Naive thymus-derived CD4-positive, alpha-beta T cell (primary cell): Measurements from ENCODE around the gene PCSK7. TPM values are rescaled to one million over a fixed set of nuclear protein-coding genes. Genes with fewer than 3 reads are reported as not detected.
A peak's percentile ranks its signal among the peaks of the same experiment; 100 is the strongest.

Experiments used
- ATAC-seq: fragments of 150-1000 bp; cut with Tn5 transposase; 2 replicates; pipeline ENCODE4 v1.10.0; 2021; ENCODE audit warnings: mild to moderate bottlenecking, moderate library complexity
- CTCF ChIA-PET: fragments of 350-600 bp; sonication (Branson Sonifier 250); formaldehyde crosslinking; loops from one replicate; lab custom pipeline; 2021; ENCODE audit warnings: antibody characterized with exemption; lab: Charles Lee
- POLR2A ChIA-PET: fragments of 350-600 bp; sonication (Branson Sonifier 250); formaldehyde crosslinking; loops from one replicate; lab custom pipeline; 2021; ENCODE audit warnings: antibody characterized with exemption, inconsistent platforms; lab: Charles Lee
- DNase-seq, 9 donors: peaks; one replicate each; pipeline versions ENCODE4 v3.0.0 to v3.0.0-alpha.2; 2020 to 2022; ENCODE audit warnings: mixed read lengths in 1 of 9
- H3K27ac ChIP-seq: one replicate; pipeline ENCODE4 v1.7.0; 2013; ENCODE audit warnings: mild to moderate bottlenecking, low read depth, low read length, moderate library complexity
- H3K27me3 ChIP-seq, 2 donors: one replicate each; pipeline ENCODE4 v1.7.0; 2013; ENCODE audit warnings: low read length in 2 of 2, mild to moderate bottlenecking in 2 of 2, moderate library complexity in 2 of 2; ENCODE audit not compliant: control insufficient read depth in 2 of 2, insufficient read depth in 2 of 2
- H3K36me3 ChIP-seq, 3 experiments: 1 replicate in 2 of 3; 2 replicates in 1 of 3; pipeline ENCODE4 v1.7.0; 2013; ENCODE audit warnings: low read length in 3 of 3, mild to moderate bottlenecking in 3 of 3, moderate library complexity in 1 of 3; ENCODE audit not compliant: insufficient read depth in 3 of 3, control insufficient read depth in 2 of 3
- H3K4me1 ChIP-seq, 2 donors: one replicate each; pipeline ENCODE4 v1.7.0; 2013; ENCODE audit warnings: low read length in 2 of 2, mild to moderate bottlenecking in 2 of 2, moderate library complexity in 1 of 2; ENCODE audit not compliant: control insufficient read depth in 2 of 2, insufficient read depth in 2 of 2
- H3K4me3 ChIP-seq: 2 replicates; pipeline ENCODE4 v1.7.0; 2013; ENCODE audit warnings: mild to moderate bottlenecking, low read length
- H3K9me3 ChIP-seq, 3 experiments: 1 replicate in 2 of 3; 2 replicates in 1 of 3; pipeline ENCODE4 v1.7.0; 2013; ENCODE audit warnings: low read length in 3 of 3; ENCODE audit not compliant: control insufficient read depth in 2 of 3
- H3K27ac Mint-ChIP-seq, 9 donors: one replicate each; pipeline ENCODE4 v1.8.0; 2020 to 2022; ENCODE audit warnings: mixed read lengths in 9 of 9, mild to moderate bottlenecking in 8 of 9, moderate library complexity in 5 of 9, inconsistent platforms in 2 of 9
- H3K27me3 Mint-ChIP-seq, 5 donors: one replicate each; pipeline ENCODE4 v1.8.0; 2021 to 2022; ENCODE audit warnings: mixed read lengths in 5 of 5, mild to moderate bottlenecking in 1 of 5
- H3K36me3 Mint-ChIP-seq, 5 donors: one replicate each; pipeline ENCODE4 v1.8.0; 2020 to 2022; ENCODE audit warnings: mixed read lengths in 5 of 5, mild to moderate bottlenecking in 3 of 5, inconsistent platforms in 1 of 5
- H3K4me1 Mint-ChIP-seq, 7 donors: one replicate each; pipeline ENCODE4 v1.8.0; 2020 to 2022; ENCODE audit warnings: mixed read lengths in 7 of 7, mild to moderate bottlenecking in 3 of 7, inconsistent platforms in 1 of 7
- H3K4me3 Mint-ChIP-seq, 10 donors: one replicate each; pipeline ENCODE4 v1.8.0; 2020 to 2022; ENCODE audit warnings: mild to moderate bottlenecking in 10 of 10, mixed read lengths in 10 of 10, moderate library complexity in 6 of 10, inconsistent platforms in 2 of 10
- H3K9me3 Mint-ChIP-seq, 11 donors: one replicate each; pipeline ENCODE4 v1.8.0; 2020 to 2022; ENCODE audit warnings: mixed read lengths in 11 of 11, mild to moderate bottlenecking in 4 of 11, inconsistent platforms in 1 of 11, moderate library complexity in 1 of 11
- intact Hi-C, 2 donors: fragments of 100-400 bp; cut with micrococcal nuclease; formaldehyde crosslinking; loops; one replicate each; pipeline ENCODE4 v1.15.1; 2023
- polyA plus RNA-seq, 2 donors: library from polyadenylated mRNA; unstranded; fragments of 300-500 nt; fragmentation: Illumina TruSeq; gene quantifications; one replicate each; pipeline ENCODE4 v1.2.3, GENCODE V29; 2021
- total RNA-seq, 6 experiments: library from RNA in 5 of 6; stranded (reverse) in 5 of 6; gene quantifications; 1 replicate in 5 of 6; 2 replicates in 1 of 6; pipeline ENCODE4 v1.2.3 and lab custom pipeline; 2021 to 2026

PCSK7 gene
- total and polyA plus RNA-seq, 7 experiments from 2014 or later: 45.4 to 319 (median 290) TPM

- H3K27ac Mint-ChIP-seq: peak overlapping the region; percentile 92 to 99 (median 97)
- no peak for ATAC-seq
- peaks cover 39 to 40% of the 10 kb centered on the region in 2 donors for H3K4me1 ChIP-seq
These were observed 2.5 kb downstream of the PCSK7 start for GRCh38 chr11:117229411-117229810.

GRCh38 chr11:117228091-117228490 is 3.8 kb downstream of the PCSK7 start:
- Histone ChIP-seq H3K4me3 (no peak overlapping the region), H3K9me3 (no peaks in the 10 kb centered on the region), H3K4me1 (peaks cover 32 to 34% of the 10 kb centered on the region in 2 donors), H3K36me3 (peaks cover 33 to 76% (median 39%) of the 10 kb centered on the region in 3 experiments), H3K27ac (peak overlapping the region; percentile 27), H3K27me3 (no peaks in the 10 kb centered on the region)
- intact Hi-C loops: loop anchor here in 1 of 2 donors (5.0 kb wide), 2 partner anchors 391 to 496 kb away; partner anchors contain the start of gene APOA1
- CTCF ChIA-PET: interaction anchor here (1.0 to 1.4 kb wide), 3 partner anchors 47 to 107 kb away, joined by 3 read pairs; no protein-coding TSS in a partner anchor
- Mint-ChIP-seq H3K4me1 (peaks cover 36 to 51% (median 42%) of the 10 kb centered on the region in 7 donors), H3K27ac (peak overlapping the region; percentile 54 to 97 (median 81)), H3K36me3 (peaks cover 11 to 43% (median 26%) of the 10 kb centered on the region in 5 donors), H3K4me3 (peak overlapping the region in 7 of 10 donors; percentile 27 to 99 (median 53)), H3K9me3 (no peaks in the 10 kb centered on the region), H3K27me3 (no peaks in the 10 kb centered on the region)
- no peak for ATAC-seq
- no peak for DNase-seq
- POLR2A ChIA-PET: interaction anchor here (2.7 to 4.3 kb wide), 2 partner anchors 9 to 49 kb away, joined by 11 to 16 read pairs; partner anchors contain the start of gene SIDT2

More at GRCh38 chr11:117229411-117229810, 2.5 kb downstream of the PCSK7 start:
- H3K36me3 ChIP-seq: peaks cover 29 to 63% (median 34%) of the 10 kb centered on the region in 3 experiments
- intact Hi-C loops: loop anchor here in 1 of 2 donors (5.0 kb wide), 2 partner anchors 392 to 497 kb away; partner anchors contain the start of gene APOA1
- DNase-seq: no peak
- peak overlapping the region; percentile 97 for H3K27ac ChIP-seq
- Mint-ChIP-seq H3K4me3 (peak overlapping the region; percentile 68 to 100 (median 94)), H3K27me3 (no peaks in the 10 kb centered on the region), H3K4me1 (peaks cover 46 to 64% (median 53%) of the 10 kb centered on the region in 7 donors), H3K9me3 (no peaks in the 10 kb centered on the region), H3K36me3 (peaks cover 11 to 41% (median 26%) of the 10 kb centered on the region in 5 donors)
- peak overlapping the region; percentile 96 for H3K4me3 ChIP-seq
- H3K9me3 ChIP-seq: no peaks in the 10 kb centered on the region
- CTCF ChIA-PET: no interaction called here
- POLR2A ChIA-PET: interaction anchor here (0.6 to 4.3 kb wide), 7 partner anchors 10 to 1112 kb away, joined by 4 to 37 read pairs (median 9); partner anchors contain the start of genes BUD13, PAFAH1B2 and SIDT2
- no peaks in the 10 kb centered on the region for H3K27me3 ChIP-seq

DNA sequence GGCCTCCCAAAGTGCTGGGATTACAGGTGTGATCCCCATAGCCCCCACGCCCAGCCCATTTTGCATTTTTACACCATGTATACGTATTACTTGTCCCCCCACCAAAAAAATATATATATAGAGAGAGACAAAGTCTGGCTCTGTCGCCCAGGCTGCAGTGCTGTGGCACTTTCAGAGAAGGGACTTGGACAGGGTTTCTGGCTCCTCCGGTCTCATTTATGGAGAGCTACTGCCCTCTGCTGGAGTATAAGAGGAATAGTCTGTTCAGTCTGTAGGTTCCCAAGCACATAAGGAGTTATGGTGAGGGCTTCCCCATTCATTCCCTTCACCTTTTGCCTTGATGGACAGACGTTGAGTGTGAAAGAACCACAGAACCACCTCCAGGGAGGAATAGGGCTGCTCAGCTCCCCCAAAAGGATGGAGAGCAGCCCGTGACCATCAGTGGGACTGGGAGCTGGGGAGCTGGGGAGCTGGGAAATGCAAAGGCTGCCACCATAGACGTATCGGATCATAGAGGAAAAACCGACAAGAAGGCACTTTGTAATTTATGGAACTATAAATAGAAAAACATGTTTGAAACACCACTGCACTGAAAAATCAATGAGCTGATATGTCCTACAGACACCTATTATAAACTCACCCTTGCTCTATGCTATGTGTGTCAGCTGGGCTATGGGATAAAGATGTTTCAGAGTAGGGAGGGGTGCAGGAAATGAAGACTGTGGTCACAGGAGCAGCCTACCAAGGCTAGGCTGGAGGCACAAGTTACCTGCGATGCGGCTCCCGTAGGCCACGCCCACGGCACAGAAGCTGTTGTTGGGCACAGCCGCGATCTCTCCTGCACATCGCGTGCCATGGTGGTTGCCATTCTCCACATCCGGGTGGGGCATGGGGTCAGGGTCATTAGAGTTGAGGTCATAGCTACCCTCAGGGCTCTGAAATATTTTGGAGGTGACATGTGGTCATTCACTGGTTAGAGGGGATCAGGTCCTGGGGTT is 5.2 kb downstream of the PCSK7 start:
- DNase-seq: peak in 7 of 9 donors; percentile 55 to 74 (median 69)
- Histone ChIP-seq H3K36me3 (peaks cover 46 to 84% (median 47%) of the 10 kb centered on the region in 3 experiments), H3K27me3 (no peaks in the 10 kb centered on the region), H3K9me3 (no peaks in the 10 kb centered on the region), H3K4me3 (no peak overlapping the region), H3K27ac (peak overlapping the region; percentile 37), H3K4me1 (peaks cover 32 to 33% of the 10 kb centered on the region in 2 donors)
- Mint-ChIP-seq H3K4me3 (peak overlapping the region in 5 of 10 donors; percentile 18 to 43 (median 33)), H3K27ac (peak overlapping the region in 8 of 9 donors; percentile 52 to 94 (median 76)), H3K4me1 (peaks cover 36 to 54% (median 42%) of the 10 kb centered on the region in 7 donors), H3K9me3 (no peaks in the 10 kb centered on the region), H3K27me3 (no peaks in the 10 kb centered on the region), H3K36me3 (peaks cover 11 to 55% (median 28%) of the 10 kb centered on the region in 5 donors)
- ChIA-PET POLR2A (interaction anchor here (0.6 to 4.3 kb wide), 13 partner anchors 7 to 439 kb away, joined by 3 to 16 read pairs (median 4); partner anchors contain the start of genes PAFAH1B2, SIDT2 and ZPR1), CTCF (interaction anchor here (0.7 to 3.0 kb wide), 25 partner anchors 9 to 495 kb away, joined by 3 to 20 read pairs (median 3); partner anchors contain the start of genes APOA5, SIDT2 and ZPR1)
- intact Hi-C loops: loop anchor here (1.0 to 5.0 kb wide), 12 partner anchors 45 to 494 kb away; partner anchors contain the start of genes APOA5 (in 2 of the 2), APOA1 (in 1 of the 2) and SIDT2 (in 1 of the 2)
- ATAC-seq: peak; percentile 90

- Histone ChIP-seq H3K27me3 (no peaks in the 10 kb centered on the region), H3K27ac (peak overlapping the region; percentile 7), H3K36me3 (peaks cover 46 to 92% (median 56%) of the 10 kb centered on the region in 3 experiments), H3K9me3 (no peaks in the 10 kb centered on the region), H3K4me3 (no peak overlapping the region), H3K4me1 (peaks cover 25 to 28% of the 10 kb centered on the region in 2 donors)
- ATAC-seq (no peak), DNase-seq (no peak)
- H3K27me3 Mint-ChIP-seq: no peaks in the 10 kb centered on the region
- H3K4me3 Mint-ChIP-seq: no peak overlapping the region
- peaks cover 11 to 61% (median 28%) of the 10 kb centered on the region in 5 donors for H3K36me3 Mint-ChIP-seq
- intact Hi-C loops: loop anchor here (1.0 to 5.0 kb wide), 12 partner anchors 44 to 493 kb away; partner anchors contain the start of genes APOA5 (in 2 of the 2), APOA1 (in 1 of the 2) and SIDT2 (in 1 of the 2)
- peaks cover 28 to 43% (median 36%) of the 10 kb centered on the region in 7 donors for H3K4me1 Mint-ChIP-seq
- H3K27ac Mint-ChIP-seq: peak overlapping the region in 3 of 9 donors; percentile 51 to 83 (median 62)
- CTCF ChIA-PET: interaction anchor here (0.7 to 3.0 kb wide), 13 partner anchors 12 to 451 kb away, joined by 3 to 20 read pairs (median 5); partner anchors contain the start of genes APOA5 and ZPR1
- no peaks in the 10 kb centered on the region for H3K9me3 Mint-ChIP-seq
- POLR2A ChIA-PET: interaction anchor here (0.7 to 1.2 kb wide), 5 partner anchors 10 to 438 kb away, joined by 3 to 4 read pairs (median 4); partner anchors contain the start of gene ZPR1
These were observed 6.2 kb downstream of the PCSK7 start for GRCh38 chr11:117225553-117226170.

- no peak overlapping the region for H3K4me3 ChIP-seq
- Mint-ChIP-seq H3K4me3 (no peak overlapping the region), H3K4me1 (peaks cover 18 to 29% (median 21%) of the 10 kb centered on the region in 7 donors), H3K27me3 (no peaks in the 10 kb centered on the region), H3K36me3 (peaks cover 16 to 59% (median 29%) of the 10 kb centered on the region in 5 donors), H3K9me3 (no peaks in the 10 kb centered on the region), H3K27ac (peak overlapping the region in 2 of 9 donors; percentile 43 to 46)
- ATAC-seq (no peak), DNase-seq (no peak)
- H3K9me3 ChIP-seq: no peaks in the 10 kb centered on the region
- peaks cover 12 to 13% of the 10 kb centered on the region in 2 donors for H3K4me1 ChIP-seq
- intact Hi-C loops: no loop called here
- no peak overlapping the region for H3K27ac ChIP-seq
- H3K36me3 ChIP-seq: peaks cover 43 to 97% (median 60%) of the 10 kb centered on the region in 3 experiments
- ChIA-PET CTCF (interaction anchor here (0.6 kb wide), 1 partner anchor 361 kb away, joined by 4 read pairs; no protein-coding TSS in a partner anchor), POLR2A (interaction anchor here (1.1 to 1.3 kb wide), 3 partner anchors 27 to 450 kb away, joined by 3 to 4 read pairs (median 3); no protein-coding TSS in a partner anchor)
- no peaks in the 10 kb centered on the region for H3K27me3 ChIP-seq
These were observed 7.9 kb downstream of the PCSK7 start for GRCh38 chr11:117223741-117224689.
